Measurements from ENCODE around the gene DNPH1. TPM values are rescaled to one million over a fixed set of nuclear protein-coding genes. Genes with fewer than 3 reads are reported as not detected.
A peak's percentile ranks its signal among the peaks of the same experiment; 100 is the strongest.

The DNPH1 gene
- total and polyA plus RNA-seq, 9 of the 15 experiments (the other 6 are each of a cell fraction or from before 2014, with no cell fraction given) = 7.3 to 300 (median 68.7) TPM

- TF ChIP-seq AFF4 (CRISPR knock-in tag; IDR thresholded peaks at IDR 0.05) (no peak), DLX4 (CRISPR knock-in tag; IDR thresholded peaks at IDR 0.05) (no peak), ZNF217 (CRISPR knock-in tag; IDR thresholded peaks at IDR 0.05) (no peak), SMAD1 (IDR thresholded peaks at IDR 0.05; ENCODE audit: low read depth, low read length, partially characterized antibody) (no peak), DDX20 (tag; IDR thresholded peaks at IDR 0.05; ENCODE audit: low read depth) (no peak), HOMEZ (CRISPR knock-in tag; IDR thresholded peaks at IDR 0.05) (no peak), ZKSCAN8 (CRISPR knock-in tag; IDR thresholded peaks at IDR 0.05) (no peak), ZNF197 (CRISPR knock-in tag; IDR thresholded peaks at IDR 0.05; ENCODE audit: low read depth) (peak; percentile 41; the same call in 1 of the 2 replicates), HNRNPUL1 (IDR thresholded peaks at IDR 0.05; ENCODE audit: low read length) (no peak), RERE (CRISPR knock-in tag; IDR thresholded peaks at IDR 0.05; ENCODE audit: borderline replicate concordance) (no peak), POLR2B (IDR thresholded peaks at IDR 0.05; ENCODE audit: low read depth, partially characterized antibody) (no peak), MAZ (CRISPR knock-in tag; conservative IDR thresholded peaks at IDR 0.05 in 1 of 2, IDR thresholded peaks at IDR 0.05 in 1 of 2) (peak; percentile 31 to 58; a peak in 3 of 4 replicates), ZNF668 (CRISPR knock-in tag; IDR thresholded peaks at IDR 0.05) (no peak), RAD51 (IDR thresholded peaks at IDR 0.05; ENCODE audit: borderline replicate concordance, low read depth) (peak; percentile 54; the same call in 1 of the 2 replicates)
Measured at GRCh38 chr6:43267619-43268354, 38.5 kb upstream of the DNPH1 start (continued).
